Hematopoietic multipotent progenitor cell (in vitro differentiated cells): Measurements from ENCODE around the gene LRBA. TPM values are rescaled to one million over a fixed set of nuclear protein-coding genes. Genes with fewer than 3 reads are reported as not detected.
"Not testable (repeated sequence)": the region's sequence is repeated elsewhere in the genome, so short reads cannot be mapped to it uniquely, and the experiment has no call there.

Experiments used
- DNase-seq, 3 donors: peaks; one replicate each; pipeline ENCODE4 v3.0.0-alpha.2; 2011 to 2015; ENCODE audit warnings: low read depth in 2 of 3, low spot score in 2 of 3
- total RNA-seq: library from RNA; depleted of rRNA; stranded (reverse); fragments of >200 nt; gene quantifications from one replicate; pipeline ENCODE4 v1.2.3, GENCODE V29; 2012

Gene LRBA
- total RNA-seq: 219 TPM

DNA sequence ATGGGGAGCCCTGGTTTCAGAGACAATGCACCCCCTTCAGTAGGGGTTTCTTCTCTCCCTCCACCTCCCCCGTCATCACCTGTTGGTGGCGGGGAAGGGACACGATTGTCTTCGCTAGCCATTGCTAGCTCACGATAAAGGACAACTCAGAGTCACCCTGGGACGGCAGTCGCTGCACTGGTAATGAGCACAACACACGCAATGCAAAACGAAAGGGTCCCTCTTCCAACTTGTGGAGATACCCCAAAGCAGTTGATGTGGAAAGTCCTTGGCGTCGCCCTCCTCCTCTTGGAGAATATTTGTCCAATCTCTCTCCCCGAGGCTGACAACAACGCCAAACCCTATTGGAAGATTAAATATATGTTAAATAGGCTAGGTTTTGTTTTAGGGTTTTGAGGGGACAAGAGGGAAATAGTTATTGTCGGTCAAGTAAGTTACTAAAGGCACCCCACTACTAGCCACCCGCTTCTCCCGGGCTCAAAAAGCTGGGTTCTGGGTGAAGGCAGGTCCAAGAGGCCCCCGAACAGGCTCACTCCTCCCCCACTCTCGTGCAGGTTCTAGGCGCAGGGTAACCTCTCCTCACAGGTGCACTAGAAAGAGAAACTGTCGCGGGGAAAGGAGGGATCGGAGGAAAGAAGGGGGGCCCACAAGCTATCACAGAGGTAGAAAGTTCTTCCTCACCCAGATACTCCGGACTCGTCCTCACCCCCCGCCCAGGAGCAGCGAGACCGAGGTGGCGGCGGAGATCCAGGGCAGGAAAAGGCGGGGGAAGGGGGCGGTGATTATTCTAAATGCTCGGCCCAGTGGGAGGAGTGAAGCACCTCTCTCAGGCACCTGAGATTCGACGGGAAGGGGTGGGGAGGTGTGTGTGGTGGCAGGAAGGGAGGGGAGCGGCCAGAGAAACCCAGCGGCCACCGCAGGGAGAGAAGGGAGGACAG is at the start of gene LRBA:
Gene LRBA (minus strand): TSS at position 764 of the 938 bp plus-strand sequence. CDS start 642 bp downstream, at position 122.
- DNase-seq: peak; percentile 52 to 89 (median 85)

GRCh38 chr4:151063143-151063542 is 48.1 kb upstream of the LRBA start:
- DNase-seq: not testable (repeated sequence)

GRCh38 chr4:151055539-151055938 is 40.5 kb upstream of the LRBA start:
- DNase-seq: no peak

DNA sequence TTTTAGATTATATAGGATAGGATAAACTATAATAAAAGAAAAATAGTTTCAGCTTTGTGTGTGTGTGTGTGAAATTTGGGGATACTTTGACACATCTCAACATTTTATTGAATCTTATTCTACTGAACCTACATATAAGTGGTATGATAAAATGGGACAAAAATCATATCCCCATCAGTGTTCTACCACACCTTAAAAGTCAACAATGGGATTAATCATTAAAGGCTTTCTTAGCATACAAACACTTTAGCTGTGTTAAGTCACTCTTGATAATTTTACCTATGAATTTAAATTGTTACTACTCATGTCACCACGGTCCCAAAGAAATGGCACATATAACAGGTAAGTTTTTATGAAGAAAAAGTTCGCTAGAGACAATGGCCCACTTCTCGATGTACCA is 37.7 kb upstream of the LRBA start:
- no peak for DNase-seq

- DNase-seq: no peak
These were observed 34.4 kb upstream of the LRBA start for GRCh38 chr4:151049430-151049884.

DNA sequence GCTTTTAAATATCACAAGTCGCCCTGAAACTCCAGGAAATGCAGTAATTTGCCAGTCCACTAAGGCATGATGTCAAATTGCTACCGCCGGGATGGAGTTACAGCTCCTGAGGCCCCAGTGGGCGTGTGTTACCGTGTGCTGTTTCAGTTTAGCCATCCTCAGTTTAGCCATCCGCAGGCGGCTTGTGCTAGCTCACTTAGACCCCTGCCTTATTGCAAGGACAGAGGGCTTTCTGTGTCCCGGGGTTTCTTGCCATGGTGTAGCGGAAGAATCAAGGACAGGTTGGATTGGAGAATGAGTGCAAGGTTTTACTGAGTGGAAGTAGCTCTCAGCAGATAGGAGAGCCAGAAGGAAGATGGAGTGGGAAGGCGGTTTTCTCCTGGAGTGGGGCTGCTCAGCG is 33.8 kb upstream of the LRBA start:
- DNase-seq: no peak

- no peak for DNase-seq
These were observed 31.5 kb upstream of the LRBA start for GRCh38 chr4:151046609-151047008.

DNA sequence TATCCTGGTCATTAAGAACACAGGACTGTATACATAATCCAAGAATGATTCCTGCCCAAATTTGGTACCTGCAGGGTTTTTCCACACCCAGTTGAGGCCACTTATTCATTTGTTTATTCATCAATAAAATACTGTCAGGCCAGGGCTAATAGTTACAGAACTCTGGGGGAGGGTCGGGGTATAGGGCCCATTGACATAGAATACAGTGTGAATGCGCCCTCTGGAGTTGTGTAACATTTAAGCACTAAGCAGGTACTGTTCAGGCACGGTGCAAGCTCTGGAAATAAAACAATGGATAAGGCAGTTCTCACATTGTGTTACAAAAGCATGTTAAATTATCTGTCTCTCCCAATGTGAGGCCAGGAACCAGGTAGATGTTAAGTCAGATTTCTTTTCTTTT is 30.8 kb upstream of the LRBA start:
- peak in 2 of 3 donors; percentile 52 to 67 for DNase-seq

- no peak for DNase-seq
These were observed 28.9 kb upstream of the LRBA start for GRCh38 chr4:151043803-151044515.

DNA sequence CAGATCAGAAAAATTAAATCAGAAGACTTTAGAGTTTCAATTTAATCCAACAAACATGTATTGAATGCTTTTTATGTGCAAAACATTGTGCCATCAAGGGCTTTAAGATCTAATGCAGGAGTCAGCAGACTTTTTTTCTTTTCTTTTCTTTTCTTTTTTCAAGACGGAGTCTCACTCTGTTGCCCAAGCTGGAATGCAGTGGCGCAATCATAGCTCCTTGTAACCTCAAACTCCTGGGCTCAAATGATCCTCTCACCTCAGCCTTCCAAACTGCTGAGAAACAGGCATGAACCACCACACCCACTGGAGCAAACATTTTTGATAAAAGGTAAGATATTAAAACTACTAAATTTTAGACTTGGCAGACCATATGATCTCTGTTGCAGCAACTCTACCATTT is 24.6 kb upstream of the LRBA start:
- no peak for DNase-seq

- DNase-seq: no peak
These were observed 23.5 kb upstream of the LRBA start for GRCh38 chr4:151038452-151039157.

DNA sequence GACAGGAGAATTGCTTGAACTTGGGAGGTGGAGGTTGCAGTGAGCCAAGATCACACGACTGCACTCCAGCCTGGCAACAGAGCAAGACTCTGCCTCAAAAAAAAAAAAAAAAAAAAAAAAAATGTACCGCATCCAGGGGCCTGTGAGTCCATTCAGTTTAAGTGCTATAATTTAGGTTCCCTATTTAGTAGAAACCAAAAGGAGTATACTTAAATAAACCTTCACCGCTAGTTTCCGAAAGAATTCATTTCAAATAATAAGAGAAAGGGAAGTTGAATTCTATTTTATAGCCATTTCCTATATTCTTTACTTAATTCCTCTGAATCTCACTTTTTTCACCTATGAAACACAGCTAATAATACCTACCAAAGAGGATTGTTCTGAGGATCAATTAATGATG is 20.8 kb upstream of the LRBA start:
- DNase-seq: peak in 2 of 3 donors; percentile 49 to 87

GRCh38 chr4:151035328-151035727 is 20.2 kb upstream of the LRBA start:
- no peak for DNase-seq

GRCh38 chr4:151034829-151035228 is 19.7 kb upstream of the LRBA start:
- DNase-seq: no peak

DNA sequence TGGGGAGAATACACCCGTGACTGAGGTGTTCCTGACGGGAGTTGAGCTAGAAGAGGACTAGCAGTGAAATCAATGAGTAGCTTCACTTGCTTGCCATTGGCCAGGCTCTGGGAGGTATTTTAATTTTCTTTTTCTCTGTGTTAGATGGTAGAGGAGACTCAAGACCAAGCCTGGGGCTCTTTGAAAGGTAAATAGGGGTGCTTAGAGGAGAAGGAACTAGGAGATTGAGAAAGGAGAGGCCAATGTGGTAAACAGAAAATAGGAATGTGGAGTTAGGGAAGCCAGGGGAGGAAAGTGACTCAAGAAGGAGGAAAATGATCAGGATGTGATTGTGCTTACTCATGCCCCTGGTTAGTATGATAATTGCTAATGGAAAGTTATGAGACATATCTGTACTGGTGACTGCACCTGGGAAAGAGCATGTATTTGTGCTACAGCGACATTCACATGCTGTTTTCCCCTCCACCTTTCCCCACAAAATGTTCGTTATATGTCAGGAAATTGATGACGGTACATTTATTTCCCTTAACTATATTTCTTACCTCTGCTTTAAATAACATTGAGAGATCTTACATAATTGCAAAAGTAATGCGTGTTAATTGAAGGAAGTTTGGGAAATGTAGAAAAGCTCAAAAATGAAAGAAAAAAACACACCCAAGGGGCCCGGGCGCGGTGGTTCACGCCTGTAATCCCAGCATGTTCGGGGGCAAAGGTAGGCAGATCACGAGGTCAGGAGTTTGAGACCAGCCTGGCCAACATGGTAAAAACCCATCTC is 16.9 kb upstream of the LRBA start:
- peak in 2 of 3 donors; percentile 84 to 93 for DNase-seq

GRCh38 chr4:151029537-151029936 is 14.5 kb upstream of the LRBA start:
- no peak for DNase-seq

DNA sequence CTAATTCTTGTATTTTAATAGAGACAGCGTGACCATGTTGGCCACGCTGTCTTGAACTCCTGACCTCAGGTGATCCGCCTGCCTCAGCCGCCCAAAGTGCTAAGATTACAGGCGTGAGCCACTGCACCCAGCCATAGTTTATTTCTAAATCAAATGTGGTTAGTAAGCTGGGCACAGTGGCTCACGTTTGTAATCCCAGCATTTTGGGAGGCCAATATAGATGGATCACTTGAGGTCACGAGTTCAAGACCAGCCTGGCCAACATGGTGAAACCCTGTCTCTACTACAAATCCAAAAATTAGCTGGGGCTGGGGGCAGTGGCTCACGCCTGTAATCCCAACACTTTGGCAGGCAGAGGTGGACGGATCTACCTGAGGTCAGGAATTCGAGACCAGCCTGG is 13.9 kb upstream of the LRBA start:
- not testable (repeated sequence) for DNase-seq

DNA sequence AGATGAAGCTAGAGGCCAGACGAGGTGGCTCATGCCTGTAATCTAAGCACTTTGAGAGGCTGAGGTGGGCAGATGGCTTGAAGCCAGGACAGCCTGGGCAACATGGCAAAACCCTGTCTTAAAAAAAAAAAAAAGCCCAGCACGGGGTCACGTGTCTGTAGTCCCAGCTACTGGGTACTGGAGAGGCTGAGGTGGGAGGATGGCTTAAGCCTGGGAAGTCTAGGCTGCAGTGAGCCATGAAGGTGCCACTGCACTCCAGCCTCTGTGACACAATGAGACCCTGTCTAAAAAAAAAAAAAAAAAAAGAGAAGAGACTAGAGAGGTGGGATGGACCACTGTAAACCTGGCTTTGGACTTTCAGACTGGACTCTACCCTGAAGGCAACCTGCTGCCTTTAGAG is 10.7 kb upstream of the LRBA start:
- no peak for DNase-seq

GRCh38 chr4:151022586-151022985 is 7.5 kb upstream of the LRBA start:
- DNase-seq: no peak

- no peak for DNase-seq
These were observed 6.7 kb upstream of the LRBA start for GRCh38 chr4:151021637-151022334.
